Mesothelial cell of epicardium (in vitro differentiated cells): ENCODE measurements around the gene RAMACL. TPM values are rescaled to one million over a fixed set of nuclear protein-coding genes. Genes with fewer than 3 reads are reported as not detected.
A peak's percentile ranks its signal among the peaks of the same experiment; 100 is the strongest.

Source experiments
- DNase-seq, 2 experiments: peaks; one replicate each; pipeline ENCODE4 v3.0.0; 2021; ENCODE audit warnings: low spot score in 2 of 2; ENCODE audit not compliant: unreplicated experiment in 2 of 2
- H3K27ac Mint-ChIP-seq: 2 replicates; pipeline ENCODE4 v1.8.0; 2021; ENCODE audit warnings: mixed read lengths
- H3K27me3 Mint-ChIP-seq: 2 replicates; pipeline ENCODE4 v1.8.0; 2021; ENCODE audit warnings: low read depth, mixed read lengths
- H3K36me3 Mint-ChIP-seq: 2 replicates; pipeline ENCODE4 v1.8.0; 2021; ENCODE audit warnings: mixed read lengths
- H3K4me1 Mint-ChIP-seq: 2 replicates; pipeline ENCODE4 v1.8.0; 2021; ENCODE audit warnings: mixed read lengths
- H3K4me3 Mint-ChIP-seq: 2 replicates; pipeline ENCODE4 v1.8.0; 2021; ENCODE audit warnings: mild to moderate bottlenecking, moderate library complexity, mixed read lengths
- H3K9me3 Mint-ChIP-seq: 2 replicates; pipeline ENCODE4 v1.8.0; 2021; ENCODE audit warnings: mixed read lengths
- CTCF ChIP-seq: fragments of 200-600 bp; sonication (generic); IDR thresholded peaks from one replicate; pipeline ENCODE4 v1.5.0; 2021; ENCODE audit warnings: antibody characterized with exemption; ENCODE audit not compliant: unreplicated experiment
- total RNA-seq: library from RNA; stranded (reverse); gene quantifications from 3 replicates; pipeline ENCODE4 v1.2.1, GENCODE V29; 2021

Gene RAMACL
- total RNA-seq, 1 donor from 2014 or later: 0.69 TPM

GRCh38 chr6:166630462-166630861, 44.0 kb upstream of the RAMACL start:
- Mint-ChIP-seq H3K27me3 (peaks cover 51% of the 10 kb centered on the region), H3K27ac (no peak overlapping the region), H3K9me3 (no peaks in the 10 kb centered on the region), H3K36me3 (no peaks in the 10 kb centered on the region), H3K4me1 (peaks cover 17% of the 10 kb centered on the region), H3K4me3 (no peak overlapping the region)
- DNase-seq: no peak
- no peak for TF ChIP-seq CTCF

- DNase-seq: no peak
- Mint-ChIP-seq H3K36me3 (no peaks in the 10 kb centered on the region), H3K9me3 (no peaks in the 10 kb centered on the region), H3K27me3 (peaks cover 48% of the 10 kb centered on the region), H3K4me1 (peaks cover 22% of the 10 kb centered on the region), H3K4me3 (no peak overlapping the region), H3K27ac (no peak overlapping the region)
- no peak for TF ChIP-seq CTCF
These were observed 43.1 kb upstream of the RAMACL start for GRCh38 chr6:166629628-166630027.

GRCh38 chr6:166627875-166628801, 41.7 kb upstream of the RAMACL start:
- H3K4me3 Mint-ChIP-seq: peak overlapping the region; percentile 76
- TF ChIP-seq CTCF: no peak
- peaks cover 22% of the 10 kb centered on the region for H3K4me1 Mint-ChIP-seq
- no peaks in the 10 kb centered on the region for H3K36me3 Mint-ChIP-seq
- peak overlapping the region; percentile 98 for H3K27ac Mint-ChIP-seq
- peaks cover 43% of the 10 kb centered on the region for H3K27me3 Mint-ChIP-seq
- H3K9me3 Mint-ChIP-seq: no peaks in the 10 kb centered on the region
- DNase-seq: no peak

GRCh38 chr6:166627033-166627874, 40.8 kb upstream of the RAMACL start, which contains the start of gene RPS6KA2:
Gene RPS6KA2, minus strand, starts transcription at chr6:166627251. Its CDS starts 232 bp downstream, at chr6:166627019.
- TF ChIP-seq CTCF: peak; percentile 19
- no peaks in the 10 kb centered on the region for H3K36me3 Mint-ChIP-seq
- H3K27ac Mint-ChIP-seq: peak within 1 kb of the TSS; percentile 98
- peaks cover 41% of the 10 kb centered on the region for H3K27me3 Mint-ChIP-seq
- peak; percentile 100 for DNase-seq
- no peaks in the 10 kb centered on the region for H3K9me3 Mint-ChIP-seq
- peak within 1 kb of the TSS; percentile 76 for H3K4me3 Mint-ChIP-seq
- peaks cover 22% of the 10 kb centered on the region for H3K4me1 Mint-ChIP-seq

GRCh38 chr6:166626177-166627032, 39.9 kb upstream of the RAMACL start:
- Mint-ChIP-seq H3K4me1 (peaks cover 27% of the 10 kb centered on the region), H3K27me3 (peaks cover 37% of the 10 kb centered on the region), H3K36me3 (no peaks in the 10 kb centered on the region), H3K9me3 (no peaks in the 10 kb centered on the region), H3K27ac (peak overlapping the region; percentile 56), H3K4me3 (peak overlapping the region; percentile 75)
- no peak for TF ChIP-seq CTCF
- DNase-seq: peak in 1 of 2 experiments; percentile 52
